Liver (tissue), 3 donors: ENCODE data around the gene AVEN.

Experiments used
- ATF3 ChIP-seq: IDR thresholded peaks from 2 replicates; pipeline ENCODE4 v1.6.1; 2016; ENCODE audit warnings: antibody characterized with exemption
- CTCF ChIP-seq: fragments of 150-350 bp; IDR thresholded peaks from 2 replicates; pipeline ENCODE4 v1.5.1; 2017; ENCODE audit warnings: improper control_type of control experiment, low read depth, low read length; ENCODE audit not compliant: missing input control
- GABPA ChIP-seq, 2 donors: IDR thresholded peaks in 1 of 2; conservative IDR thresholded peaks in 1 of 2; 2 replicates each; pipeline ENCODE4 v1.6.1; 2016; ENCODE audit warnings: antibody characterized with exemption in 2 of 2, mild to moderate bottlenecking in 1 of 2, moderate library complexity in 1 of 2
- JUND ChIP-seq, 2 donors: IDR thresholded peaks; 2 replicates each; pipeline ENCODE4 v1.6.1; 2016; ENCODE audit warnings: antibody characterized with exemption in 2 of 2
- MAX ChIP-seq: IDR thresholded peaks from 2 replicates; pipeline ENCODE4 v1.6.1; 2016; ENCODE audit warnings: antibody characterized with exemption
- RAD21 ChIP-seq, 2 donors: IDR thresholded peaks; 2 replicates each; pipeline ENCODE4 v1.6.1; 2016; ENCODE audit warnings: antibody characterized with exemption in 2 of 2, mild to moderate bottlenecking in 2 of 2
- REST ChIP-seq: IDR thresholded peaks from 2 replicates; pipeline ENCODE4 v1.6.1; 2016; ENCODE audit warnings: antibody characterized with exemption, mild to moderate bottlenecking
- RXRA ChIP-seq, 2 donors: IDR thresholded peaks; 2 replicates each; pipeline ENCODE4 v1.6.1; 2017 to 2018; ENCODE audit warnings: antibody characterized with exemption in 2 of 2, mild to moderate bottlenecking in 1 of 2
- YY1 ChIP-seq: IDR thresholded peaks from 2 replicates; pipeline ENCODE4 v1.6.1; 2016; ENCODE audit warnings: antibody characterized with exemption, mild to moderate bottlenecking
- ZBTB33 ChIP-seq: IDR thresholded peaks from 2 replicates; pipeline ENCODE4 v1.6.1; 2016; ENCODE audit warnings: antibody characterized with exemption
- donor health status: healthy.
- donor health status: healthy.

GRCh38 chr15:34027606-34028005, 11.4 kb downstream of the AVEN start:
- TF ChIP-seq ZBTB33 (no peak), CTCF (no peak), RXRA (IDR thresholded peaks at IDR 0.05) (no peak), JUND (IDR thresholded peaks at IDR 0.05) (no peak), REST (no peak), MAX (no peak), YY1 (no peak), RAD21 (IDR thresholded peaks at IDR 0.05) (no peak), ATF3 (no peak), GABPA (IDR thresholded peaks at IDR 0.05 in 1 of 2, conservative IDR thresholded peaks at IDR 0.05 in 1 of 2) (no peak)
